Activated CD8-positive, alpha-beta T cell treated with anti-CD3 and anti-CD28 coated beads, Interleukin-2, amount 10 ng/mL, durations not matched to agents 7 days and 5 days (primary cell): ENCODE results near the gene TP63. TPM values are rescaled to one million over a fixed set of nuclear protein-coding genes. Genes with fewer than 3 reads are reported as not detected.

ENCODE experiments used
- ATAC-seq: fragments of 150-1000 bp; cut with Tn5 transposase; one replicate; pipeline ENCODE4 v1.10.0; 2021; ENCODE audit warnings: moderate library complexity
- CTCF ChIA-PET: fragments of 350-600 bp; sonication (Branson Sonifier 250); formaldehyde crosslinking; loops from one replicate; lab custom pipeline; 2021; ENCODE audit warnings: antibody characterized with exemption; lab: Charles Lee
- POLR2A ChIA-PET: fragments of 350-600 bp; sonication (Branson Sonifier 250); formaldehyde crosslinking; loops from one replicate; lab custom pipeline; 2021; ENCODE audit warnings: antibody characterized with exemption; lab: Charles Lee
- DNase-seq: peaks from one replicate; pipeline ENCODE4 v3.0.0-alpha.2; 2020
- H3K27ac Mint-ChIP-seq: one replicate; pipeline ENCODE4 v1.8.0; 2021; ENCODE audit warnings: mild to moderate bottlenecking, mixed read lengths
- H3K27me3 Mint-ChIP-seq: one replicate; pipeline ENCODE4 v1.8.0; 2021; ENCODE audit warnings: low read depth, mixed read lengths
- H3K36me3 Mint-ChIP-seq: one replicate; pipeline ENCODE4 v1.8.0; 2021; ENCODE audit warnings: low read depth, mixed read lengths
- H3K4me1 Mint-ChIP-seq: one replicate; pipeline ENCODE4 v1.8.0; 2021; ENCODE audit warnings: low read depth, mixed read lengths
- H3K4me3 Mint-ChIP-seq: one replicate; pipeline ENCODE4 v1.8.0; 2021; ENCODE audit warnings: mild to moderate bottlenecking, mixed read lengths
- H3K9me3 Mint-ChIP-seq: one replicate; pipeline ENCODE4 v1.8.0; 2022; ENCODE audit warnings: mixed read lengths; ENCODE audit not compliant: insufficient read depth
- total RNA-seq, 2 experiments: library from RNA; stranded (reverse); gene quantifications; one replicate each; pipeline ENCODE4 v1.2.3, GENCODE V29; 2021

Gene TP63
- total RNA-seq, 2 experiments from 2014 or later: not detected

DNA sequence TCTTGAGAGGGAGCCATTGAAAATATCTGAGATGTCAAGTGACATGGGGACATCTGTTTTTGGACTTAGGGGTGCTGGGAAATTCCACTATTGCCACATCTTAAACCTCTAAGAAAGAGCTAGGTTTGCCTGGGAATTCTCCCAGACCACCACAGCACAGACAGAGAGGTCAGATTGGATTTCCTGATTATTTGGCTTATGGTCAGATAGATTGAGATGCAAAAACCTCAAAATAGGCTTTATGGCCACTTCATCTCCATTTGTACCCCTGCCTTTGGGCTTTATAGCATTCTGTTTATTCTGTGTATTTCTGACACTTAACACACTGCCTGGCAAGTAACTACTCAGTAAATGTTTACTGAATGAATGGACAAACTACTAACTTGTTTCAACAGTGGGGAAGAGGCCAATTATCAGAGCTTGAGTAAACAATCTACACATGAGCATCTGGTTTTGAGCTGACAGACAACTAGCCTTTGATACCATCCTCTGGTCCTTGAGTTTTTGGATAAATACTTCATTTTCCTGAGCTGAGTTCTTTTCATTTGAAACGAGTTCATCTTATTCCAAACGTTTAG, 81.8 kb downstream of the TP63 start:
- Mint-ChIP-seq H3K27ac (no peak overlapping the region), H3K4me1 (peaks cover 3% of the 10 kb centered on the region), H3K36me3 (no peaks in the 10 kb centered on the region), H3K4me3 (no peak overlapping the region), H3K27me3 (no peaks in the 10 kb centered on the region), H3K9me3 (no peaks in the 10 kb centered on the region)
- DNase-seq (no peak), ATAC-seq (no peak)
- POLR2A ChIA-PET: no interaction called here
- CTCF ChIA-PET: interaction anchor here (0.8 to 1.6 kb wide), 3 partner anchors 10 to 248 kb away, joined by 3 to 4 read pairs (median 3); no protein-coding TSS in a partner anchor

DNA sequence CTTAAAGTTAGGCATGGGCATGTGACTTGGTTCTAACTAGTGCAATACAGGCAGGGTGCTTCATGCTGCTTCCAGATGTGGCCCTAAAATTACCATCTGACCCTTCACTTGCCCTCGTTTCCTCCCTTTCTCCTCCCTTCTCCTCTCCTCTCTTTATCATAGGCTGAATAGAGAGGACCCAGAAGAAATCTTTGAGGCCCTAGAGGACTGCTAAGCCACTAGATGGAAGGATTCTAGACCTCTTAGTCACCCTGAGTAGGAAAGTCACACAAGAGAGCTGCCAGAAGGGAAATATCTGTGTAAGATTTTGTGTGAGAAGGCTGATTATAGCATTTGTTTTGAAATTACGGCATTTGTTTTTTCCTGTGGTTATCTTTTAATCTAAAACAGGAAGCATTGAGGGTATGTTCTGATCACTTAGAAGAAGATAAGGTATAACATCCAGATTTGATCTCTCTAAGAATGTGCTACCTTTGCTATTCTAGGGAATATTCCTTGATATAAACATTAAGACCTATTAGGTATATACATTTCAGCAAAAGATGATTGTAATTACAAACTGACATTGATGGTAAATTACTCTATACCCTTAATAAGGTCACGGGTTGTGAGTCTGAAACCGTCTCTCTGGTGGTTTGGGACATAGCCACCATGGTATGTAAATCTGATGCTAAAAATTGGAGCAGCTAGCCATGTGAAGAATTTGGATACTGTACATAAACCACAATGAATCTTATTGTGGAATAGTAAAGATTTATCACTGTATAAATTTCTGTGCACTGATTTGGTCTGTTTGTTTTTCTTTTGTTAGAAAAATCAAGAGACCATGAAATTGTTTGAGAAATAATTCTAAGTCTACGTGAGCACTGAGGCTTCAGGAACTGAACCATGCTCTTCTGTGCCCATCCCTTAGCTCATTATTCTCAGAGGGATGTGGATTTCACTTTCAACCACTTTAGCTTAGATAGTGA, 84.1 kb downstream of the TP63 start:
- no peak for ATAC-seq
- Mint-ChIP-seq H3K27ac (no peak overlapping the region), H3K4me1 (no peaks in the 10 kb centered on the region)

DNA sequence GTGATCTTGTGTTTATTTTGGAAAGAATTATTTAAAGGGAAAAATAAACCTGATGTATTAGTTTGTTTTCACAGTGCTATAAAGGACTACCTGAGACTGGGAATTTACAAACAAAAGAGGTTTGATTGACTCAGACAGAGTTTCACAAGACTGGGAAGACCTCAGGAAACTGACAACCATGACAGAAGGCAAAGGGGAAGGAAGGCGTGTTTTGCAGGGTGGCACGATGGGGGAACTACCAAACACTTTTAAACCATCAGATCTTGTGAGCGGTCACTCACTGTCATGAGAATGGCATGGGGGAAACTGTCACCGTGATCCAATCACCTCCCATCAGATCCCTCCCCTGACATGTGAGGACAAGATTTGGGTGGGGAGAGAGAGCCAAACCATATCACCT, 87.0 kb downstream of the TP63 start:
- CTCF ChIA-PET: no interaction called here
- no peak for DNase-seq

More for the DNA sequence above, 84.1 kb downstream of the TP63 start:
- DNase-seq: no peak
- Mint-ChIP-seq H3K27me3 (no peaks in the 10 kb centered on the region), H3K9me3 (no peaks in the 10 kb centered on the region), H3K4me3 (no peak overlapping the region), H3K36me3 (no peaks in the 10 kb centered on the region)
- POLR2A ChIA-PET: no interaction called here
- CTCF ChIA-PET: no interaction called here

DNA sequence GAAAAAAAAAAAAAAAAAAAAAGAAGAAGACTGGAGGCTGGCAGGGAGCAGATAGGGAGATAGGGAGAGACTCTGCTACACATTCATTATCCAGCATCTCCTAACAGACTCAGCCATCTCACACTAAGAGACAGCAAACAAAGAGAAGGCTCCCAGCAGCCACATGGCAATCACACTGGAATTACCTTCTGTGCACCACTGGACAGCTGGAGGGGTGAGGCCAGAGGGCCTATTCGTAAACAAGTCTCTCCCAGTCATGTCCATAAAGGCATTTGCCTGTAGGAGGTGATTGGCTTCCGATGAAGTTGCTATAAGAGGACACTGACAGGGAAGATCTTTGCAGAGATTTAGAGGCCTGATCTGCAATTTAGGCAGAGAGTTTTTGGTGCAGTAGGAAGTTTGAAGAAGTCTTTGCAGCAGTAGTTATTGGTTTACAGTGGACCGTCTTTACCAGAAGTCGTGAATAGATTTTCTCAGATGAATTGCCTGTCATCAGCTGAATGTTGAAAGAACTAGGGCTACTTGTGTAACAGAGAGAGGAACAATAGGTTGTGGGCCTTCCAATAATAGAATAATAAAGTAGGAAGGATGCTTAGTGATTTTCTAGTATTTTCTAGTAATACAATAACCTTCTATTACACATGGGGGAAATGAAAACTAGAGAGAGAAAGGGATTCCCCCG, 89.7 kb downstream of the TP63 start:
- CTCF ChIA-PET: no interaction called here
- DNase-seq: no peak
- Mint-ChIP-seq H3K4me1 (no peaks in the 10 kb centered on the region), H3K36me3 (no peaks in the 10 kb centered on the region), H3K9me3 (no peaks in the 10 kb centered on the region), H3K4me3 (no peak overlapping the region), H3K27ac (no peak overlapping the region), H3K27me3 (no peaks in the 10 kb centered on the region)
- POLR2A ChIA-PET: no interaction called here
- no peak for ATAC-seq

More for the DNA sequence above, 87.0 kb downstream of the TP63 start:
- Mint-ChIP-seq H3K4me3 (no peak overlapping the region), H3K36me3 (no peaks in the 10 kb centered on the region), H3K9me3 (no peaks in the 10 kb centered on the region), H3K27me3 (no peaks in the 10 kb centered on the region), H3K4me1 (no peaks in the 10 kb centered on the region), H3K27ac (no peak overlapping the region)
- POLR2A ChIA-PET: no interaction called here
- ATAC-seq: no peak

DNA sequence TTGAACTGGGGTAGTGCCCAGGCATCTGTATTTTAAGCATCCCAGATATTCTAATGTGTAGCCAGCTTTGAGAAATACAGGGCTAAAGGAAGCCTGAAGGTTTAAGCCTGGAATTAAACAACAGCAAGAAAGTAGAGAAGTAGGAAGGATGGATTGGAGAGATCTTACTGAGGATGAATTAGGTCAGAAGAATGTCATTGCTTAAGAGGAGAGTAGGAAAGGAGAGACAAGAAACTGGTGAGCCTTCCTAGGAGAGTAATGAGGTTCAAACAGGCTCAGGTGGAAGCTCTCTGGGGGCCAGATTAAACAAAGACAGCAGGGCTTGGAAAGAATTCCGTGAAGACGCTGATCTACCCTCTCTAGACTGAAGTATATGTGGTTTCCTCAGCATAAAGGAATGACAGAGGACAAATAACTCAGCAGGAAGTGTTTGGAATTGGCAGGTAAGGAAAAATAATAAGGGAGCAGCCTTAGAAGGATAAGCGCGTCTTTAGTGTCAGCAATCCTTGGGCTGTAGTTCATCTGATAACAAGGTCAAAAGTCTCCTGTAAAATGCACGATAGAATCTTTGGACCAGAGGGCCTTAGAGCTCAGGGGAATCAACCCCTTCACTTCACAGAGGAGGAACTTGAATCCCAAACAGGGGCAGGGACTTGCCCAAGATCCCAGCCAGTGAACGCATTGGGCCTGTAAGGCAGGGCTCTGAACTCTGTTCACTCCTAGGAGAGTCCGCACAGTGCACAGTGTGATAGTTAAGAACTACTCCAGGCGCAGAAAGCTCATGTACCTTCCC, 90.9 kb downstream of the TP63 start:
- no peak for DNase-seq
- no peaks in the 10 kb centered on the region for H3K4me1 Mint-ChIP-seq
- no peaks in the 10 kb centered on the region for H3K36me3 Mint-ChIP-seq
- CTCF ChIA-PET: interaction anchor here (1.6 kb wide), 1 partner anchor 10 kb away, joined by 4 read pairs; no protein-coding TSS in a partner anchor
- no peak overlapping the region for H3K4me3 Mint-ChIP-seq
- no peak for ATAC-seq
- H3K27ac Mint-ChIP-seq: no peak overlapping the region
- no peaks in the 10 kb centered on the region for H3K27me3 Mint-ChIP-seq
- no peaks in the 10 kb centered on the region for H3K9me3 Mint-ChIP-seq
- POLR2A ChIA-PET: no interaction called here

DNA sequence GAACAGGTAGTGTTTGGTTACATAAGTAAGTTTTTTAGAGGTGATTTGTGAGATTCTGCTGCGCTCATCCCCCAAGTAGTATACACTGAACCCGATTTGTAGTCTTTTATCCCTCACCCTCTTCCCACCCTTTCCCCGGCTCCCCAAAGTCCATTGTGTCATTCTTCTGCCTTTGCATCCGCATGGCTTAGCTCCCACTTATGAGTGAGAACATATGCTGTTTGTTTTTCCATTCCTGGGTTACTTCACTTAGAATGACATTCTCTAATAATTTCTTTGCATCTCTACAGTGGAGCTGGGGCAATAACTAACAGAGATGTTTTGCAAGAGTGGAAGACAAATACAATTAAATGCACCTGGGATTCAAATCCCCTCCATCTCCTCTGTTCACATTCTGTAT, 93.2 kb downstream of the TP63 start:
- no peaks in the 10 kb centered on the region for H3K4me1 Mint-ChIP-seq
- POLR2A ChIA-PET: no interaction called here

DNA sequence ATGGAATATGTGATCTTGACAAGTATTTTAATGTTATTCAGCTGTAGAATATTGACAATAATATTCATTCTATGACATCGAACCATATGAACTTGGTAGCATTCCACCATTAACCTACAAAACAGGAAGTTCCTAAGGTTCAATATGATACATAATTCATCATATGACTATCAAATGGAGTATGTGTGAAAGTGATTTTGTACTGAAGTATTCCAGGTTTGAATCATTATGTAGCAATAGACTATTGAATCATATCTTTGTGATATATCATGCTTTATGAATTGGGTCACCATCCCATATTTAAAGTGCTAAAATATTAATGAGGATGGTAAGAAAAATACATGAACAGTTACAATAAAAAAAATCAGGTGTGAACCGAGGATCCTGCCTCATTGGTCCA, 95.1 kb downstream of the TP63 start:
- ChIA-PET CTCF (no interaction called here), POLR2A (no interaction called here)
- Mint-ChIP-seq H3K4me1 (no peaks in the 10 kb centered on the region), H3K27ac (no peak overlapping the region), H3K36me3 (no peaks in the 10 kb centered on the region), H3K9me3 (peaks cover 3% of the 10 kb centered on the region), H3K27me3 (no peaks in the 10 kb centered on the region), H3K4me3 (no peak overlapping the region)
- ATAC-seq: no peak
- no peak for DNase-seq

More for the DNA sequence above, 93.2 kb downstream of the TP63 start:
- CTCF ChIA-PET: no interaction called here
- Mint-ChIP-seq H3K36me3 (no peaks in the 10 kb centered on the region), H3K27ac (no peak overlapping the region), H3K4me3 (no peak overlapping the region), H3K9me3 (peaks cover 3% of the 10 kb centered on the region), H3K27me3 (no peaks in the 10 kb centered on the region)
- ATAC-seq: no peak
- DNase-seq: no peak

DNA sequence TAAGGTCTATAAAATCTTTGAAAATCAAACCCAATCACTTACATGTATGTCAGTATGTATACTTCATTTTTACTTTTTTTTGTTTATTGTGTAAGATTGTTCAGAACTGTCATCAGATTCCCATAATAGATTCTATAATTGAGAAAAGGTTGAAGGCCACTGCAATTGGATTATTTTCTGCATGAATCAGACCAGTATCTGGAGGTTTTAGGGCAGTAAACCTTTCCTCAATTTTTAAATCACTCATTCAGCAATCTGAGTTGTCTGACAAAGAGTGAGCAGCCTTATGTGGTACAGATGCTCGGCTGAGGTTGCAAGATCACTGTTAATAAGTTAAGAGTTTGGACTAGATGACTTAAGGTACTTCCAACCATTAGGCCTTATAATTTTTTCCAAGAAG, 96.0 kb downstream of the TP63 start:
- no peaks in the 10 kb centered on the region for H3K4me1 Mint-ChIP-seq
- no peak overlapping the region for H3K4me3 Mint-ChIP-seq
- ChIA-PET CTCF (no interaction called here), POLR2A (no interaction called here)
- H3K27me3 Mint-ChIP-seq: no peaks in the 10 kb centered on the region
- DNase-seq (no peak), ATAC-seq (no peak)
- no peak overlapping the region for H3K27ac Mint-ChIP-seq
- H3K36me3 Mint-ChIP-seq: no peaks in the 10 kb centered on the region
- H3K9me3 Mint-ChIP-seq: peaks cover 3% of the 10 kb centered on the region

DNA sequence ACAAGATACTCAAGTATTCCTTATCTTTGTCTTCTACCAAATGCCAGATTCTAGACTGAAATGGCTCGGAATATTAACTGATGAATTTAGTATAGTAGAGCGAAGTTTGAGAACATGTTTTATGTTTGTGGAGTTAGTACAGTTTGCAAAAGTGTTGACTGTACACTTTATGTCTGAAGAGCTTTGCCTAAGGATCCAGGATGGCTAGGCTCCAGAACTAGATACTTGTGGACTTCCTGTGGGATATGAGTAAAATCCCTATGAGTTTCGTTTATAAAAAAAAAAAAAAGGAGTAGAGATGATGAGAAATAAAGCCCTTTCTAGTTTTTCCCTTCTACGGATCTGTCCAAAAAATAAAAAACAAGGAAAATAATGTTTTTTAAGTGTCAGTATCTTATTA, 96.7 kb downstream of the TP63 start:
- ChIA-PET CTCF (no interaction called here), POLR2A (no interaction called here)
- Mint-ChIP-seq H3K9me3 (peaks cover 3% of the 10 kb centered on the region), H3K27me3 (no peaks in the 10 kb centered on the region), H3K4me3 (no peak overlapping the region), H3K4me1 (no peaks in the 10 kb centered on the region), H3K27ac (no peak overlapping the region), H3K36me3 (no peaks in the 10 kb centered on the region)
- no peak for ATAC-seq
- DNase-seq: no peak

DNA sequence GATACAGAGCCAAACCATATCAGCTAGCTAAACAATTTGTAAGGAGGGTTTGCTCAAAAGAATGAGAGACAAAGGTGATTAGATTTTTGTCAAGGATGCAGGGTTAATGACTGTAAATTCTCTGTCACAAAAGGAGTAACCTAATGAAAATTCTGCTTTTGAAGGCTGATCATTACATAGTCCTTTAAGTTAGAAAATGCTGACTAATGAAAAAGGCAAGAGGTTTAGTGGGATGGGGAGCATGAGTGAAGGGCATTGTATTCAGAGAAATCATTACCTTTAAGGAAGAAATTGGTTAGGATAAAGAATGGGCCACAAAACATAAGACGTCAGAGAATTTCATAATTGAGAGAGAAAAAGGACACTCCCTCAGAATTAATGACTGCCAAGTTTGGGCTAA, 97.7 kb downstream of the TP63 start:
- no peaks in the 10 kb centered on the region for H3K36me3 Mint-ChIP-seq
- no peak for DNase-seq
- POLR2A ChIA-PET: no interaction called here
- no peak for ATAC-seq
- H3K4me1 Mint-ChIP-seq: no peaks in the 10 kb centered on the region
- H3K4me3 Mint-ChIP-seq: no peak overlapping the region
- CTCF ChIA-PET: no interaction called here
- no peaks in the 10 kb centered on the region for H3K27me3 Mint-ChIP-seq
- peaks cover 3% of the 10 kb centered on the region for H3K9me3 Mint-ChIP-seq
- no peak overlapping the region for H3K27ac Mint-ChIP-seq

DNA sequence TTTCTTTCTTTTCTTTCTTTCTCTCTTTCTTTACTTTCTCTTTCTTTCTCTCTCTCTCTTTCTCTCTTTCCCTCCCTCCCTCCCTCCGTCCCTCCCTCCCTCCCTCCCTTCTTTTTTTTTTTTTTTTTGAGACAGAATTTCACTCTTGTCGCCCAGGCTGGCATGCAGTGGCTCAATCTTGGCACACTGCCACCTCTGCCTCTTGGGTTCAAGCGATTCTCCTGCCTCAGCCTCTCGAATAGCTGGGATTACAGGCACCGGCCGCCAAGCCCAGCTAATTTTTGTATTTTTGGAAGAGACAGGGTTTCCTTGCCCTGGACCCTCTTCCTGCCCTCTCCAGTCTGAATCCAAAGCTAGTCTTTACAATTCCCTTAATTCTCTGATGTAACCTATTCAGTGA, 102.9 kb downstream of the TP63 start:
- H3K4me1 Mint-ChIP-seq: no peaks in the 10 kb centered on the region
- no peak for DNase-seq
- H3K27me3 Mint-ChIP-seq: no peaks in the 10 kb centered on the region
- H3K27ac Mint-ChIP-seq: no peak overlapping the region
- ChIA-PET CTCF (no interaction called here), POLR2A (no interaction called here)
- H3K36me3 Mint-ChIP-seq: no peaks in the 10 kb centered on the region
- no peak for ATAC-seq
- no peaks in the 10 kb centered on the region for H3K9me3 Mint-ChIP-seq
- no peak overlapping the region for H3K4me3 Mint-ChIP-seq
